Measurements from ENCODE around the gene GRIP2.

GRIP2 gene

GRCh38 chr3:14537590-14538450, 2.3 kb downstream of the GRIP2 start:
- TF ChIP-seq, protein P1, sequence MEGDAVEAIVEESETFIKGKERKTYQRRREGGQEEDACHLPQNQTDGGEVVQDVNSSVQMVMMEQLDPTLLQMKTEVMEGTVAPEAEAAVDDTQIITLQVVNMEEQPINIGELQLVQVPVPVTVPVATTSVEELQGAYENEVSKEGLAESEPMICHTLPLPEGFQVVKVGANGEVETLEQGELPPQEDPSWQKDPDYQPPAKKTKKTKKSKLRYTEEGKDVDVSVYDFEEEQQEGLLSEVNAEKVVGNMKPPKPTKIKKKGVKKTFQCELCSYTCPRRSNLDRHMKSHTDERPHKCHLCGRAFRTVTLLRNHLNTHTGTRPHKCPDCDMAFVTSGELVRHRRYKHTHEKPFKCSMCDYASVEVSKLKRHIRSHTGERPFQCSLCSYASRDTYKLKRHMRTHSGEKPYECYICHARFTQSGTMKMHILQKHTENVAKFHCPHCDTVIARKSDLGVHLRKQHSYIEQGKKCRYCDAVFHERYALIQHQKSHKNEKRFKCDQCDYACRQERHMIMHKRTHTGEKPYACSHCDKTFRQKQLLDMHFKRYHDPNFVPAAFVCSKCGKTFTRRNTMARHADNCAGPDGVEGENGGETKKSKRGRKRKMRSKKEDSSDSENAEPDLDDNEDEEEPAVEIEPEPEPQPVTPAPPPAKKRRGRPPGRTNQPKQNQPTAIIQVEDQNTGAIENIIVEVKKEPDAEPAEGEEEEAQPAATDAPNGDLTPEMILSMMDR (conservative IDR thresholded peaks at IDR 0.05; ENCODE audit: control insufficient read depth, insufficient read depth, low read depth, low read length): no peak
- no peak for DNase-seq (ENCODE audit: low read depth)
- no peak overlapping the region for H3K4me3 ChIP-seq (ENCODE audit: control insufficient read depth, low read depth, low read length)

DNA sequence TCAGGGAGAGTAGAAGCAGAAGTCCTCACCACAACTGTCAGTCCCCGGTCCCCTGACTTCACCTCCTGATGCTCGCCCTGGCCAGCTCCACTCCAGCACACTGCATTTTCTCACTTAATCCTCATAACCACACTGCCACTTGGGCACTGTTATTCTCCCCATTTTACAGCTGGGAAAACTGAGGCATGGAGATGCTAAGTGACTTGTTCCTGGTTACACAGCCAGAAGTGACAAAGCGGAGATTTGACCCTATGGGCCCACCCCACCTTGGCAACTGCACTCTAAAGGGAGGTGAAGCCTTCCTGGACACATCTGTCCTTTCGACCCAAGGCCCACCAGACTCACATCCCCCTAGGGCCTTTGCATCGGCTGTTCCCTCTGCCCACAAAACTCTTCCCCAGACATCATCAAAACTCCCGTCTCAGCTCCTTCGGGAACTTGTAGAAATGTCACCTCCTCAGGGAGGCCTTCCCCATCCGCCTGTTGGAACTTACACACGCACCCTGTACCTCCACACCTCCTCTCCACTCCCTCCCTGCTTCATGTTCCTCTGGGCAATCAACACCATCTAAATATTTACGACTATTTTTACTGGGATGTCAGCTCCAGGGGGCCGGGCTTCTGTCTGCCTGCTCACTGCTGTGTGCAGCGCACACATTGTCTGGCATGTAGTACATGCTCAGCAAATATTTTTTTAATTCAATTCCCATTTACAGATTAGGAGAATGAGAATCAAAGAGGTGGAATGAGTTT, 3.1 kb downstream of the GRIP2 start:
- H3K4me3 ChIP-seq (ENCODE audit: control insufficient read depth, low read depth, low read length): no peak overlapping the region
- TF ChIP-seq, protein P1 (conservative IDR thresholded peaks at IDR 0.05; ENCODE audit: control insufficient read depth, insufficient read depth, low read depth, low read length): no peak
- no peak for DNase-seq (ENCODE audit: low read depth)

DNA sequence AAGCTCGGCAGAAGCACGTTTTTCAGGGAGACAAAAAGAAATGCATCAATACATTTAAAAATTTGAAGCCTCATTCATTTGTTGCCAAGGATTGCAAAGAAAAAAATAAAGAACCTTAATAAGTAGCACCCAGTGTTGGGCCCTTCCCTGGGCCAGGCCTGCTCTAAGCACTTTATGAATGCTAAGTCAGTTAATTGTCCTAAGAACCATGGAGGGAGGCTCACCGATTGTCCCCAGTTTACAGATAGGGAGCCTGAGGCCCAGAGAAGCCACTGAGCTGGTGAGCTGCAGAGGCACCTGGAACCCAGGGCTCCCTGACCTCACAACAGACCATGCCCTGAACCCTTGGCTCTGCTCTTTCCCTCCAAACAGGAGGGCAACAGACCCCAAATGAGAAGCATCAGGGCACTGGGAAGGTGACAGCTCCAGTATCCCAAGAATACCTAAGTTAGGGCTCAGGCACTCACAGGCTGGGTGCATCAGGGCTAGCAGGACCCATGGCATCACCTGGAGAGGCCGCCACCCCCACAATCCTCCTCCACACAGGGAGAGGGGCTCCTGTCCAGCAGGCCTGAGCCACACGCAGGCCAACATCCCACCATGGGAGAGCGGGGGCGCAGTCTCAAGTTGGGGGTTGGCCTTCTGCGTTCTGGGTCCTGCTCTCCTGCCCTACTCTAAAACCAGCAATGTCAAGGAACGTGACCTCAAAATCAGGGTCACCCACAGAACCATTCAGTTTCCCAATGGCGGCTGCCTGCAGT, 3.9 kb downstream of the GRIP2 start:
- TF ChIP-seq, protein P1 (conservative IDR thresholded peaks at IDR 0.05; ENCODE audit: control insufficient read depth, insufficient read depth, low read depth, low read length): no peak
- DNase-seq (ENCODE audit: low read depth): no peak
- no peak overlapping the region for H3K4me3 ChIP-seq (ENCODE audit: control insufficient read depth, low read depth, low read length)

DNA sequence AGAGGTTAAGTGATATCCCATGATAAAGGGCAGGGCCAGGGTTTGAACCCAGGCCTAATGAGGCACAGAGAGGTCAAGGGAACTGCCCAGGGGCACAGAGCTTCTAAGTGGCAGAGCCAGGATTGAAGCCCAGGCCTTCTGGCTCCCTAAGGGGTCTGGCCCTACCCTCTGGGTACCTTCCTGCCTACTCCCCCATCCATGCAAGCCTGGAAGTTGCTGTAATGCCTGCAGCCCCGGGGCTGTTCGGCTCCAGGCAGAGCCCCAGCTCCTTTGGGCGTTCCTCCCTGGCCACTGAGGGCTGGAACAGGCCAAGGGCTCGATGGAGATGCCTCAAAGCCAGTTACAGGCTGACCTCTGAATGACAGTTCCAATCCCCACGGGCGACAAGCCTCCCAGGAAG, 4.5 kb downstream of the GRIP2 start:
- TF ChIP-seq, protein P1 (conservative IDR thresholded peaks at IDR 0.05; ENCODE audit: control insufficient read depth, insufficient read depth, low read depth, low read length): no peak
- DNase-seq (ENCODE audit: low read depth): no peak
- no peak overlapping the region for H3K4me3 ChIP-seq (ENCODE audit: control insufficient read depth, low read depth, low read length)

DNA sequence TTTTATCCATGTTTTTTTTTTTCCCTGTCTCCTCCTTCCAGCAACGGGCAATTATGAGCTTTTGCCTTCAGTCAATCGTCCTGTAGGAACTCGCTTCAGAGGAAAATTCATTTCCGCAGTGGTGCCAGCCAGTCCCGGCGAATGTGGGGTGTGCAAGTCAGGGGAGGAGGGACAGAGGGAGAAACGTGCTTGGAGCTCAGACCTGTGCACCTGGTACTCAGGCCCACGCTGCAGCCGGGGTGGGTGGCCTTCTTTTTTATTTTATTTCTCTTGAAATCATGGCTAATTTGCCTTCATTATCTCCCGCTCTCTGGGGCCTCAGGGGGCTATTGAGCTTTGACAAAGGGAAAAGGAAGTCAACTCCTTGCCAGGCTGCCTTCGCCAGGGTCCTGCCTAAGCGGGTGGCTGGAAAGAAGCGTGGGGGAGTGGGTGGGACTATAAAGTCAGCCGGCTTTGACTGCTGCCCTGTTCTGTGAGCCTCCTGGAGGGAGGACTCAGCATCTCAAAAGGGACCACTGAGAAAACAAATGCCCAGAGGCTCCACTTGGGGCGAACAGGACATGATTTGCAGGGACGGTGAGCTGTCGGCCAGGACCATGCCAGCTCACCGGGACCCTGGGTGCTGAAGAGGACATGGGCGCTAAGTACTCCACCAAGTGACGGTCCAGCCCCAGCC, 5.5 kb downstream of the GRIP2 start:
- DNase-seq (ENCODE audit: low read depth): no peak
- no peak overlapping the region for H3K4me3 ChIP-seq (ENCODE audit: control insufficient read depth, low read depth, low read length)
- TF ChIP-seq, protein P1 (conservative IDR thresholded peaks at IDR 0.05; ENCODE audit: control insufficient read depth, insufficient read depth, low read depth, low read length): no peak

GRCh38 chr3:14533457-14533958, 6.6 kb downstream of the GRIP2 start:
- H3K4me3 ChIP-seq (ENCODE audit: control insufficient read depth, low read depth, low read length): no peak overlapping the region
- TF ChIP-seq, protein P1 (conservative IDR thresholded peaks at IDR 0.05; ENCODE audit: control insufficient read depth, insufficient read depth, low read depth, low read length): no peak
- DNase-seq (ENCODE audit: low read depth): no peak
